Measurements from ENCODE around the gene KLHL29.

DNA sequence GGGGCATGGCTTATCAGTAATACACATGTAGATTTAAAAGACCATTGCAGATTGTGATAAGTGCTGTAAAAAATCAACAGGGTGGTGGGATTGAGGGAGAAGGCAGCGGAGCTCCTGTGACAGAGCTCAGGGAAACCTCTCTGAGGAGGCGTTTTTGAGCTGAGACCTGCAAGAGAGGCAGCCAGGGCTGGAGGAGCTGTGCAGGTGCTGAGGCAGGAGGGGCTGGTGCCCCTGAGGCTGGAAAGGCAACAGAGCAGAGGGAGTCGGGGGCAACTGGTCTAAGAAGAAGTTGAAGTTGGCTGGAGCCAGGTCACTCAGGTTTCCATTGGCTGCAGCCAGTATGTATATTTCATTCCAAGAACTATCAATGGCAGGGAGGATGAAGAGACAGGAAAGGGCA, 47.6 kb downstream of the KLHL29 start:
- TF ChIP-seq CTCF (IDR thresholded peaks at IDR 0.05) (no peak), POLR2AphosphoS5 (IDR thresholded peaks at IDR 0.05; ENCODE audit: low read depth, low read length) (no peak)

Measured in Panc1 (cell line).